OCI-LY1 (cell line): Measurements from ENCODE around the gene SFSWAP.

Source experiments
- CTCF ChIP-seq: fragments of 200-600 bp; sonication (generic), shearing (Covaris generic); IDR thresholded peaks from 2 replicates; pipeline ENCODE4 v1.5.1; 2017; ENCODE audit warnings: mild to moderate bottlenecking, antibody characterized with exemption, low read length, moderate library complexity, mixed read lengths
- EZH2 ChIP-seq: fragments of 200-600 bp; sonication (generic), shearing (Covaris generic); IDR thresholded peaks from 2 replicates; pipeline ENCODE4 v1.8.0; 2017; ENCODE audit warnings: borderline replicate concordance, mixed run types, mild to moderate bottlenecking, antibody characterized with exemption, low read length, moderate library complexity, mixed read lengths

- TF ChIP-seq EZH2 (no peak), CTCF (no peak)
Observed at GRCh38 chr12:131831635-131832041, 120.7 kb downstream of the SFSWAP start.
